ENCODE results near the gene RBP3. TPM values are rescaled to one million over a fixed set of nuclear protein-coding genes. Genes with fewer than 3 reads are reported as not detected.
A peak's percentile ranks its signal among the peaks of the same experiment; 100 is the strongest.

Gene RBP3
- polyA plus RNA-seq, 3 donors: not detected

DNA sequence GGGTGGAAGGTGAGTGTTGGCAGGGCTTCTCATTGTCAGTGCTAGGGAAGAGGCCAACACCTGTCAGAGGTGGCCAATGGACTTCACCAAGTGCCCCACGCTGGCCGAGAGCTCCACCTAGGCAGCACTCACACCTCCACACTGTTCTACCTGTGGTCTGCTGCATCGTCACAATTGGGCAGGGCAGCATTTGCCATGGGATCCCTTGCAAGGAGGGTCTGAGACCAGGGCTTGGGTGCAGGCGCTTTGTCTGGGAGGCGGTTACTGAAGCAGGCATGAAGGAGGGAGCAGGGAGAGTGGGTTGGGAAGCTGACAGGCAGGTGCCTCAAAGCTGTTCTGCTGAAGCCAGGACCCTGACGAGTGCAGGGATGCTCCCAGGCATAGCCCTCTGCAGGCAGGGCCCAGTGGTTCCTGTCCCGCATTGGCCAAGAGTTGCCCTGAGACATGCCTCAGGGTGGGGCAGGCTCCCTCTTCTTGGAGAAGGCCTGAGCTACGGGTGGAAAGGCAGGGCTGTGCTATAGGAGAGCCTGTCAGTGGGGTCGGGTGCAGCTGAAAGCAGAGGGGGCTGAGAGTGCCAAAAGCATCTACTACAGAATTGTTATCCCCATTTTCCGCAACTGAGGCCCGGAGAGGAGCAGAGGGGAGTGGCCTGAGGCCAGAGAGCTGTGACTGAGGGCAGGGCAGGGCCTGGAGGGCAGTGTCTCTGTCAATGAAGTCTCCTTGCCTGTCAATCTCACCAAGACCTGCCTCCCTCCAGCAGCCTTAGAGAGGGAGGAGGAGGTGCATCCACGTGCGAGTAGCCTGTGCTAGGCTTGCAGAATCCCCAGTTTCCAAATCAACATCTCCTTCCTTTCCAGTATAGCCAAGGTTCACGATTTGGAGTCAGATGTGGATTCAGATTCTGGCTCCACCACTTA, 4.0 kb downstream of the RBP3 start:
- intact Hi-C loops (cut with micrococcal nuclease): no loop called here
- DNase-seq: no peak
- Histone ChIP-seq H4K20me1 (ENCODE audit: insufficient read depth, low read length) (no peaks in the 10 kb centered on the region), H3K9me3 (replicated peaks in 1 of 2; ENCODE audit: control insufficient read depth in 1 of 2, insufficient read depth in 1 of 2, low read length in 2 of 2) (no peaks in the 10 kb centered on the region), H3K9ac (ENCODE audit: insufficient read depth, low read length, poor library complexity, severe bottlenecking) (no peak overlapping the region), H3K27ac (ENCODE audit: low read depth in 1 of 2, low read length in 2 of 2) (no peak overlapping the region), H3K36me3 (replicated peaks in 1 of 2; ENCODE audit: control insufficient read depth in 1 of 2, insufficient read depth in 2 of 2, low read length in 2 of 2) (no peaks in the 10 kb centered on the region), H2AFZ (ENCODE audit: insufficient read depth, low read depth, low read length, poor library complexity, severe bottlenecking) (no peak overlapping the region), H3K4me3 (replicated peaks in 1 of 3; ENCODE audit: low read depth in 2 of 3, low read length in 3 of 3) (no peak overlapping the region), H3K79me2 (ENCODE audit: insufficient read depth, low read length) (no peaks in the 10 kb centered on the region), H3K4me1 (ENCODE audit: control insufficient read depth in 1 of 2, insufficient read depth in 2 of 2, low read length in 2 of 2) (no peaks in the 10 kb centered on the region), H3K4me2 (replicated peaks; ENCODE audit: extremely low read depth, low read length, poor library complexity, severe bottlenecking) (no peak overlapping the region), H3K27me3 (ENCODE audit: control insufficient read depth in 2 of 2, insufficient read depth in 2 of 2, low read length in 2 of 2) (no peaks in the 10 kb centered on the region)
- Mint-ChIP-seq H3K9me3 (no peaks in the 10 kb centered on the region), H3K27ac (no peak overlapping the region), H3K4me3 (no peak overlapping the region), H3K36me3 (no peaks in the 10 kb centered on the region), H3K4me1 (no peaks in the 10 kb centered on the region), H3K27me3 (ENCODE audit: low read depth in 3 of 3) (peaks cover 0 to 3% (median 2%) of the 10 kb centered on the region in 3 donors)
- WGBS (ENCODE audit: insufficient coverage): 96% methylated on average over 6 of the region's 14 CpGs
- no peak for TF ChIP-seq CTCF (IDR thresholded peaks at IDR 0.05)

DNA sequence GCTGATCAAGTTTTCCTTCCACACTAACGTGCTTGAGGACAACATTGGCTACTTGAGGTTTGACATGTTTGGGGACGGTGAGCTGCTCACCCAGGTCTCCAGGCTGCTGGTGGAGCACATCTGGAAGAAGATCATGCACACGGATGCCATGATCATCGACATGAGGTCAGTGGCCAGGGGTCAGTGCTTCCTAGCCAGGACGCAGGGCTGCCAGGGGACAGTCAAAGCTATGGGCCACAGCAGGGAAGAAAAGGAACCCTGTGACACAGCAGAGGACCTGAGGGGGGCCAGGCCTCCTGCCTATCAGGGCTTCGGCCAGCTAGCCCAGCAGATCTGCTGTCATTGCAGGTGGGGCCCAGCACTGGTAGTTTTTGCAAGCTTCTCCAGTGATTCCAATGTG, 5.2 kb downstream of the RBP3 start:
- Histone ChIP-seq H3K4me1 (ENCODE audit: control insufficient read depth in 1 of 2, insufficient read depth in 2 of 2, low read length in 2 of 2) (no peaks in the 10 kb centered on the region), H3K27ac (ENCODE audit: low read depth in 1 of 2, low read length in 2 of 2) (no peak overlapping the region), H3K27me3 (ENCODE audit: control insufficient read depth in 2 of 2, insufficient read depth in 2 of 2, low read length in 2 of 2) (no peaks in the 10 kb centered on the region), H3K36me3 (replicated peaks in 1 of 2; ENCODE audit: control insufficient read depth in 1 of 2, insufficient read depth in 2 of 2, low read length in 2 of 2) (no peaks in the 10 kb centered on the region), H3K79me2 (ENCODE audit: insufficient read depth, low read length) (no peaks in the 10 kb centered on the region), H3K9ac (ENCODE audit: insufficient read depth, low read length, poor library complexity, severe bottlenecking) (no peak overlapping the region), H2AFZ (ENCODE audit: insufficient read depth, low read depth, low read length, poor library complexity, severe bottlenecking) (no peak overlapping the region), H4K20me1 (ENCODE audit: insufficient read depth, low read length) (no peaks in the 10 kb centered on the region), H3K4me3 (replicated peaks in 1 of 3; ENCODE audit: low read depth in 2 of 3, low read length in 3 of 3) (no peak overlapping the region), H3K4me2 (replicated peaks; ENCODE audit: extremely low read depth, low read length, poor library complexity, severe bottlenecking) (no peak overlapping the region), H3K9me3 (replicated peaks in 1 of 2; ENCODE audit: control insufficient read depth in 1 of 2, insufficient read depth in 1 of 2, low read length in 2 of 2) (no peaks in the 10 kb centered on the region)
- H3K4me3 Mint-ChIP-seq: no peak overlapping the region
- DNase-seq: no peak
- no peaks in the 10 kb centered on the region for H3K9me3 Mint-ChIP-seq
- peak overlapping the region in 1 of 7 donors; percentile 81 for H3K27ac Mint-ChIP-seq
- intact Hi-C loops (cut with micrococcal nuclease): no loop called here
- H3K27me3 Mint-ChIP-seq (ENCODE audit: low read depth in 3 of 3): peaks cover 0 to 3% (median 2%) of the 10 kb centered on the region in 3 donors
- 95% methylated on average over 6 of the region's 6 CpGs for WGBS (ENCODE audit: insufficient coverage)
- TF ChIP-seq CTCF (IDR thresholded peaks at IDR 0.05): no peak
- no peaks in the 10 kb centered on the region for H3K36me3 Mint-ChIP-seq
- no peaks in the 10 kb centered on the region for H3K4me1 Mint-ChIP-seq
